ENCODE data around the gene SPATA20. TPM values are rescaled to one million over a fixed set of nuclear protein-coding genes. Genes with fewer than 3 reads are reported as not detected.

SPATA20 gene
- total and polyA plus RNA-seq, 9 donors = 43.5 to 81.2 (median 60.5) TPM

DNA sequence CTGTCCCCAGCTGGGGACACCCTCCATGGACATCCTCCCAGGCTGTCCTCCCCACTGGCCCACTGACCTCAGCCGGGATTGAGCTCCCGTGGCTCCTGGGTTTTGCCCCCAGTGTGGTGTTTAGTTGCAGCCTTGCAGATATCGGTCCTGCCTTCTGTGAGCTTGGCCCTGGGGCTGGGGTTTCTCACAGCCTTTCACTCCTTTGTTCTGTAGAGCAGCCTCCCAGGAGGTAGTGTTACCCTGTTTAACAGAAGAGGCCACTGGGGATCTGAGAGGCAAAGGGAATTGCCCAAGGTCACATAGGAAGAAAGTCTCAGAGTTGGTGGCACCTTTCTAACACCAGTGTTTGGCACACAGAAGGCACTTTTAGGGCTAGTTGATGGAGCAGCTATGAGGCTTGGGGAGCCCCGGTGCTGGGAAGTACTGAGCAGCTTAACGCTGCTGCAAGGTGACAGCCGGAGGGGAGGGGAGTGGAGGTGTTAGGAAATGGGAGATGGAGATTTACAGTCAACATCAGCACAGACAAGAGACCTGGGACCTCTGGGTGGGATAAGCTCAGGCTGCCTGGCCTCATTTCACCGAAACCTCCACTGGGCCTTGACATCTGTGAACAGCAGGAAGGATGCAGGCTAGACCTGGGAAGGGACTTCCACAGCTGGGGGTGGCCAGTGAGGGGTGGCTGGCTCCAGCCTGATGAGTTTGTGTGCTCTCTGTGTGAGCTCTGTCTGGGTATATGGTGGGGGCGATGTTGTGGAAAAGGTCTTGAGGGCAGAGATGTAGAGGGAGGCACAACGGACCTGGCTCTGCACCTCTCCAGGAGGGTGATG lies 39.7 kb downstream of the SPATA20 start:
- no peaks in the 10 kb centered on the region for H3K27me3 ChIP-seq
- 90 to 93% (median 92%) methylated on average over 9 of the region's 9 CpGs for WGBS, 3 donors
- H3K36me3 ChIP-seq = no peaks in the 10 kb centered on the region
- no peak overlapping the region for H3K4me3 ChIP-seq
- H3K4me1 ChIP-seq (ENCODE audit: insufficient read depth) = peaks cover 21% of the 10 kb centered on the region
- intact Hi-C loops (cut with DNase I) = no loop called here
- H3K9me3 ChIP-seq = no peaks in the 10 kb centered on the region
- no peak for DNase-seq
- no peak for TF ChIP-seq CTCF (IDR thresholded peaks at IDR 0.05)
- no peak for TF ChIP-seq POLR2A (IDR thresholded peaks at IDR 0.05)
- TF ChIP-seq EP300 (IDR thresholded peaks at IDR 0.05) = no peak
- no peak overlapping the region for H3K27ac ChIP-seq

- Histone ChIP-seq H3K4me1 (ENCODE audit: insufficient read depth) (peaks cover 21% of the 10 kb centered on the region), H3K36me3 (no peaks in the 10 kb centered on the region), H3K4me3 (no peak overlapping the region), H3K27ac (no peak overlapping the region), H3K9me3 (no peaks in the 10 kb centered on the region), H3K27me3 (no peaks in the 10 kb centered on the region)
- TF ChIP-seq CTCF (IDR thresholded peaks at IDR 0.05) = no peak
- TF ChIP-seq POLR2A (IDR thresholded peaks at IDR 0.05) = no peak
- TF ChIP-seq EP300 (IDR thresholded peaks at IDR 0.05) = no peak
- DNase-seq = no peak
- intact Hi-C loops (cut with DNase I) = no loop called here
- 73 to 87% (median 77%) methylated on average over 9 of the region's 9 CpGs for WGBS, 3 donors
These were observed 40.6 kb downstream of the SPATA20 start for GRCh38 chr17:50587571-50587970.

GRCh38 chr17:50588391-50589049 lies 41.5 kb downstream of the SPATA20 start:
- no peaks in the 10 kb centered on the region for H3K36me3 ChIP-seq

More at GRCh38 chr17:50588391-50589049, 41.5 kb downstream of the SPATA20 start:
- Histone ChIP-seq H3K27ac (no peak overlapping the region), H3K27me3 (no peaks in the 10 kb centered on the region), H3K4me1 (ENCODE audit: insufficient read depth) (peaks cover 21% of the 10 kb centered on the region), H3K4me3 (no peak overlapping the region), H3K9me3 (no peaks in the 10 kb centered on the region)
- peak; percentile 52 to 80 (median 72) for DNase-seq
- intact Hi-C loops (cut with DNase I) = no loop called here
- TF ChIP-seq EP300 (IDR thresholded peaks at IDR 0.05) = no peak
- TF ChIP-seq POLR2A (IDR thresholded peaks at IDR 0.05) = no peak
- TF ChIP-seq CTCF (IDR thresholded peaks at IDR 0.05) = no peak
- WGBS, 3 donors = 47 to 50% (median 50%) methylated on average over 18 of the region's 18 CpGs

Data from ovary (tissue), 9 donors.